Smooth muscle cell (in vitro differentiated cells): ENCODE measurements around the gene DIS3L2. TPM values are rescaled to one million over a fixed set of nuclear protein-coding genes. Genes with fewer than 3 reads are reported as not detected.

Source experiments
- DNase-seq: peaks from one replicate; lab custom pipeline; 2025; ENCODE audit not compliant: unreplicated experiment; lab: John Stamatoyannopoulos, UW
- H2AFZ ChIP-seq: fragments of 200-600 bp; sonication (generic); 2 replicates; pipeline ENCODE4 v1.6.0; 2016; ENCODE audit warnings: antibody characterized with exemption, low read depth, mild to moderate bottlenecking
- H3F3A ChIP-seq: fragments of 200-600 bp; sonication (generic); 2 replicates; pipeline ENCODE4 v1.6.0; 2017; ENCODE audit warnings: antibody characterized with exemption, low read depth
- H3K27ac ChIP-seq: fragments of 200-600 bp; sonication (generic); 2 replicates; pipeline ENCODE4 v1.5.1; 2016; ENCODE audit warnings: low read depth, mild to moderate bottlenecking
- H3K27me3 ChIP-seq: fragments of 200-600 bp; sonication (generic); 2 replicates; pipeline ENCODE4 v1.6.1; 2016; ENCODE audit warnings: low read depth, mild to moderate bottlenecking
- H3K36me3 ChIP-seq: fragments of 200-600 bp; sonication (generic); 2 replicates; pipeline ENCODE4 v1.5.1; 2016; ENCODE audit warnings: low read depth
- H3K4me1 ChIP-seq: fragments of 200-600 bp; sonication (generic); 2 replicates; pipeline ENCODE4 v1.5.1; 2016; ENCODE audit warnings: low read depth
- H3K4me2 ChIP-seq: fragments of 200-600 bp; sonication (generic); 2 replicates; pipeline ENCODE4 v1.6.0; 2016; ENCODE audit warnings: mild to moderate bottlenecking
- H3K4me3 ChIP-seq: fragments of 200-600 bp; sonication (generic); 2 replicates; pipeline ENCODE4 v1.5.1; 2016; ENCODE audit warnings: mild to moderate bottlenecking
- H3K79me2 ChIP-seq: fragments of 200-600 bp; sonication (generic); 2 replicates; pipeline ENCODE4 v1.6.0; 2016; ENCODE audit warnings: low read depth, mild to moderate bottlenecking
- H3K9ac ChIP-seq: fragments of 200-600 bp; sonication (generic); 2 replicates; pipeline ENCODE4 v1.6.0; 2016; ENCODE audit warnings: low read depth
- H3K9me3 ChIP-seq: fragments of 200-600 bp; sonication (generic); replicated peaks from 2 replicates; pipeline ENCODE4 v1.5.1; 2016; ENCODE audit warnings: low read depth
- H4K20me1 ChIP-seq: fragments of 200-600 bp; sonication (generic); 2 replicates; pipeline ENCODE4 v1.6.0; 2016; ENCODE audit warnings: low read depth
- CTCF ChIP-seq: fragments of 200-600 bp; sonication (generic); IDR thresholded peaks from 2 replicates; pipeline ENCODE4 v1.5.1; 2017; ENCODE audit warnings: borderline replicate concordance, mild to moderate bottlenecking, antibody characterized with exemption; ENCODE audit not compliant: insufficient read depth, poor library complexity, severe bottlenecking
- WGBS: methylation state at CpG from one replicate; pipeline ENCODE4 v1.1.7; 2016; ENCODE audit warnings: low lambda C conversion rate; 5-methylcytosine and 5-hydroxymethylcytosine counted together
- polyA plus RNA-seq: library from polyadenylated mRNA; unstranded; fragments of >200 nt; fragmentation: Nextera tagmentation; extraction: Ambion mirVana; gene quantifications from 2 replicates; pipeline ENCODE4 v1.2.1, GENCODE V29; 2016
- total RNA-seq: library from RNA; depleted of rRNA; stranded (reverse); fragments of >200 nt; gene quantifications from 2 replicates; pipeline ENCODE4 v1.2.3, GENCODE V29; 2014

Gene DIS3L2
- total and polyA plus RNA-seq, 2 experiments from 2014 or later, result 11.4 to 25.2 TPM

DNA sequence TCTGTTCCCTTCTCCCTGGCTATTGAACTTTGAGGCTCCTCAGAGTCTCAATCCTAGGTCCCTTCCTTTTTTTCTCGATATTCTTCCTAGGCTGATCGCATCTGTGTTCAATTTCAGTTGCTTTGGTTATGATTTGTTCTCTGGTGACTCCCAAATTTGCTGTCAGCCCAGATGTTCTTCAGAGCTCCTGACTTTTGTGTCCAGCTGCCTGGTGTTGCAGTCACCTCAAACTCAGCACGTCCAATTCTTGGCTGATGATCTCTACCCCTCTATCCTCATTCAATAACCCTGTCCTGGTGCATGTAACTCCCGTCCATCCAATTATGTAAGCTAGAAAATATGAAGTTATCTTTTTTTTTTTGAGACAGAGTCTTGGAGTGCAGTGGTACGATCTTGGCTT is 31.4 kb downstream of the DIS3L2 start:
- no peak overlapping the region for H3K27ac ChIP-seq
- no peaks in the 10 kb centered on the region for H3K9me3 ChIP-seq
- no peak overlapping the region for H2AFZ ChIP-seq
- no peaks in the 10 kb centered on the region for H3K36me3 ChIP-seq
- DNase-seq, result no peak
- H3K9ac ChIP-seq, result no peak overlapping the region
- no peak overlapping the region for H3K4me3 ChIP-seq
- no peak for TF ChIP-seq CTCF
- no peak overlapping the region for H3K4me2 ChIP-seq
- 75% methylated on average over 5 of the region's 5 CpGs for WGBS
- H3F3A ChIP-seq, result no peaks in the 10 kb centered on the region
- no peaks in the 10 kb centered on the region for H3K4me1 ChIP-seq
- peaks cover 87% of the 10 kb centered on the region for H4K20me1 ChIP-seq
- H3K27me3 ChIP-seq, result no peaks in the 10 kb centered on the region
- peaks cover 37% of the 10 kb centered on the region for H3K79me2 ChIP-seq

DNA sequence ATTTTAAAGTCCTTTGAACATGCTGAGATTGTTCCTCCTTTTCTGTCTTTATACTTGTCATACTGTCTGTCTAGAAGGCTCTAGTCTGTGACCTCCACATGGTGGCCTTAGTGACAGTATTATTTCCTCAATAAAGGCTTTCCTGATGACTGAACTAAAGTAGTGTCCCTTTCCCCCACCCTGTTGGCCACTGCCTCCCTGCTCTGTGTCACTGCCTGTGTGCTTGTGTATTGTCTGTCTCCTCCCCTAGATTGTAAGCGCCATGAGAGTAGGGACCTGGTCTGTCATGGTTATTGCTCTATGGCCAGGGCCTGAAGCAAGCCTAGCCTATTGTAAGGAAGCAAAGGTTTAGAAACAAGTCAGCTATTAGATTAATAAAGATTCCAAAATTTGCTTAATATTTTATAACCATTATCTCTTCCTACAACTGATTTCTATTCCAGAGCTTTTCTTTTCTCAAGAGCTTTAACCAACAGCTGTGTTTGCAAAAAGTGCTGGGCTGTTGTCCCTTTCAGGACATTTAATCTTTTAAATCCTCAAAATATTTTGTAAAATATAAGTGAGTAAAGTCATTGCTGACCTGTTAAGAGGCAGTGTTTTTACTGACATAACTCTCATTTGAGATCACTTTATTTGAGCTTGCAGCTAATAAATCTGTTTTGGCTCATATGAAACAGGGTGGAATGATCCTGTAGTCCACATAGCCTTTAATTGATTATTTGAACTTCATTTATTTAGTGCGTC is 35.5 kb downstream of the DIS3L2 start:
- H3K4me3 ChIP-seq, result no peak overlapping the region
- H3K4me1 ChIP-seq, result no peaks in the 10 kb centered on the region
- H3K9me3 ChIP-seq, result no peaks in the 10 kb centered on the region
- H3K4me2 ChIP-seq, result no peak overlapping the region
- H3K36me3 ChIP-seq, result no peaks in the 10 kb centered on the region
- no peak for DNase-seq
- TF ChIP-seq CTCF, result no peak
- H4K20me1 ChIP-seq, result peaks cover 68% of the 10 kb centered on the region
- H3K9ac ChIP-seq, result no peak overlapping the region
- peaks cover 26% of the 10 kb centered on the region for H3K79me2 ChIP-seq
- no peaks in the 10 kb centered on the region for H3F3A ChIP-seq
- WGBS, result 100% methylated on average over 2 of the region's 2 CpGs
- H2AFZ ChIP-seq, result no peak overlapping the region
- no peaks in the 10 kb centered on the region for H3K27me3 ChIP-seq
- no peak overlapping the region for H3K27ac ChIP-seq

- Histone ChIP-seq H3K4me1 (no peaks in the 10 kb centered on the region), H3K4me3 (no peak overlapping the region), H3K36me3 (no peaks in the 10 kb centered on the region), H3K4me2 (no peak overlapping the region), H3K27ac (no peak overlapping the region), H4K20me1 (peaks cover 67% of the 10 kb centered on the region), H3K9me3 (no peaks in the 10 kb centered on the region), H3K79me2 (peaks cover 35% of the 10 kb centered on the region), H2AFZ (no peak overlapping the region), H3F3A (no peaks in the 10 kb centered on the region), H3K27me3 (no peaks in the 10 kb centered on the region), H3K9ac (no peak overlapping the region)
- no peak for DNase-seq
- TF ChIP-seq CTCF, result no peak
These were observed 36.5 kb downstream of the DIS3L2 start for GRCh38 chr2:231998046-231998445.

GRCh38 chr2:232000439-232000838 is 38.9 kb downstream of the DIS3L2 start:
- no peaks in the 10 kb centered on the region for H3K36me3 ChIP-seq
- no peak overlapping the region for H3K4me2 ChIP-seq
- no peak for TF ChIP-seq CTCF
- H4K20me1 ChIP-seq, result peaks cover 47% of the 10 kb centered on the region
- no peaks in the 10 kb centered on the region for H3K9me3 ChIP-seq
- peaks cover 26% of the 10 kb centered on the region for H3K79me2 ChIP-seq
- no peaks in the 10 kb centered on the region for H3F3A ChIP-seq
- no peak overlapping the region for H2AFZ ChIP-seq
- no peak overlapping the region for H3K4me3 ChIP-seq
- no peak overlapping the region for H3K9ac ChIP-seq
- no peaks in the 10 kb centered on the region for H3K27me3 ChIP-seq
- H3K27ac ChIP-seq, result no peak overlapping the region
- no peaks in the 10 kb centered on the region for H3K4me1 ChIP-seq
- no peak for DNase-seq
- 88% methylated on average over 2 of the region's 2 CpGs for WGBS
